Activated T-cell treated with anti-CD3 and anti-CD28 coated beads, Interleukin-2, amount 50 U/mL, for 72 hours (primary cell): ENCODE data around the gene FXYD5. TPM values are rescaled to one million over a fixed set of nuclear protein-coding genes. Genes with fewer than 3 reads are reported as not detected.

Source experiments
- ATAC-seq, 2 donors: fragments of 150-1000 bp; cut with Tn5 transposase; replicated peaks in 1 of 2; 2 replicates each; pipeline ENCODE4 v1.10.0; 2021; ENCODE audit warnings: moderate library complexity in 2 of 2, mild to moderate bottlenecking in 1 of 2
- DNase-seq, 2 donors: peaks; one replicate each; pipeline ENCODE4 v3.0.0; 2021 to 2022; ENCODE audit warnings: mixed read lengths in 1 of 2
- H3K27ac Mint-ChIP-seq: one replicate; pipeline ENCODE4 v1.8.0; 2022; ENCODE audit warnings: mild to moderate bottlenecking, moderate library complexity, mixed read lengths
- H3K27me3 Mint-ChIP-seq: one replicate; pipeline ENCODE4 v1.8.0; 2022; ENCODE audit warnings: low read depth, mixed read lengths
- H3K36me3 Mint-ChIP-seq, 2 donors: one replicate each; pipeline ENCODE4 v1.8.0; 2022; ENCODE audit warnings: mixed read lengths in 2 of 2, mild to moderate bottlenecking in 1 of 2; ENCODE audit not compliant: insufficient read depth in 2 of 2
- H3K4me1 Mint-ChIP-seq: one replicate; pipeline ENCODE4 v1.8.0; 2022; ENCODE audit warnings: low read depth, mixed read lengths
- H3K4me3 Mint-ChIP-seq, 2 donors: one replicate each; pipeline ENCODE4 v1.8.0; 2022; ENCODE audit warnings: mild to moderate bottlenecking in 2 of 2, mixed read lengths in 2 of 2, moderate library complexity in 2 of 2
- H3K9me3 Mint-ChIP-seq, 2 donors: one replicate each; pipeline ENCODE4 v1.8.0; 2022; ENCODE audit warnings: mixed read lengths in 2 of 2
- total RNA-seq, 2 donors: library from RNA; stranded (reverse); gene quantifications; one replicate each; pipeline ENCODE4 v1.2.3, GENCODE V29; 2022

FXYD5 gene
- total RNA-seq, 2 donors from 2014 or later, result 331 to 342 TPM

GRCh38 chr19:35202722-35203688, 48.5 kb downstream of the FXYD5 start:
- no peaks in the 10 kb centered on the region for H3K9me3 Mint-ChIP-seq
- DNase-seq, result no peak
- peak overlapping the region; percentile 43 for H3K27ac Mint-ChIP-seq
- H3K4me3 Mint-ChIP-seq, result no peak overlapping the region
- no peaks in the 10 kb centered on the region for H3K27me3 Mint-ChIP-seq
- H3K36me3 Mint-ChIP-seq, result peaks cover 0 to 1% of the 10 kb centered on the region in 2 donors
- H3K4me1 Mint-ChIP-seq, result peaks cover 81% of the 10 kb centered on the region
- no peak for ATAC-seq

- DNase-seq (peak in 1 of 2 donors; percentile 23), ATAC-seq (peak; percentile 43)
- Mint-ChIP-seq H3K4me1 (peaks cover 81% of the 10 kb centered on the region), H3K36me3 (peaks cover 0 to 2% of the 10 kb centered on the region in 2 donors), H3K27ac (peak overlapping the region; percentile 90), H3K4me3 (peak overlapping the region; percentile 66), H3K9me3 (no peaks in the 10 kb centered on the region), H3K27me3 (no peaks in the 10 kb centered on the region)
Observed at GRCh38 chr19:35204799-35205732, 50.5 kb downstream of the FXYD5 start.

GRCh38 chr19:35205733-35206323, 51.3 kb downstream of the FXYD5 start:
- DNase-seq (no peak), ATAC-seq (no peak)
- H3K36me3 Mint-ChIP-seq, result peaks cover 0 to 2% of the 10 kb centered on the region in 2 donors
- H3K27me3 Mint-ChIP-seq, result no peaks in the 10 kb centered on the region
- peak overlapping the region; percentile 66 for H3K4me3 Mint-ChIP-seq
- peaks cover 85% of the 10 kb centered on the region for H3K4me1 Mint-ChIP-seq
- H3K9me3 Mint-ChIP-seq, result no peaks in the 10 kb centered on the region
- peak overlapping the region; percentile 90 for H3K27ac Mint-ChIP-seq

- peak; percentile 50 to 53 for ATAC-seq
- peak; percentile 36 to 41 for DNase-seq
Observed at GRCh38 chr19:35206379-35206778, 51.8 kb downstream of the FXYD5 start.

GRCh38 chr19:35206855-35207254, 52.3 kb downstream of the FXYD5 start:
- Mint-ChIP-seq H3K9me3 (no peaks in the 10 kb centered on the region), H3K4me3 (peak overlapping the region; percentile 66), H3K36me3 (peaks cover 0 to 2% of the 10 kb centered on the region in 2 donors), H3K4me1 (peaks cover 86% of the 10 kb centered on the region), H3K27ac (peak overlapping the region; percentile 90), H3K27me3 (no peaks in the 10 kb centered on the region)
- DNase-seq (no peak), ATAC-seq (no peak)

More at GRCh38 chr19:35206379-35206778, 51.8 kb downstream of the FXYD5 start:
- Mint-ChIP-seq H3K27me3 (no peaks in the 10 kb centered on the region), H3K9me3 (no peaks in the 10 kb centered on the region), H3K4me1 (peaks cover 86% of the 10 kb centered on the region), H3K4me3 (peak overlapping the region; percentile 66), H3K36me3 (peaks cover 0 to 2% of the 10 kb centered on the region in 2 donors), H3K27ac (peak overlapping the region; percentile 90)

GRCh38 chr19:35207391-35207871, 52.9 kb downstream of the FXYD5 start:
- no peak overlapping the region for H3K27ac Mint-ChIP-seq
- H3K4me3 Mint-ChIP-seq, result peak overlapping the region; percentile 31 to 66
- peaks cover 0 to 5% of the 10 kb centered on the region in 2 donors for H3K36me3 Mint-ChIP-seq
- no peaks in the 10 kb centered on the region for H3K9me3 Mint-ChIP-seq
- no peaks in the 10 kb centered on the region for H3K27me3 Mint-ChIP-seq
- no peak for DNase-seq
- ATAC-seq, result no peak
- peaks cover 86% of the 10 kb centered on the region for H3K4me1 Mint-ChIP-seq

GRCh38 chr19:35208121-35208520, 53.6 kb downstream of the FXYD5 start:
- Mint-ChIP-seq H3K27me3 (no peaks in the 10 kb centered on the region), H3K4me1 (peaks cover 86% of the 10 kb centered on the region), H3K36me3 (peaks cover 0 to 5% of the 10 kb centered on the region in 2 donors), H3K9me3 (no peaks in the 10 kb centered on the region), H3K27ac (peak overlapping the region; percentile 22), H3K4me3 (peak overlapping the region in 1 of 2 donors; percentile 31)
- DNase-seq, result no peak
- no peak for ATAC-seq

- no peak for DNase-seq
- ATAC-seq, result no peak
- no peaks in the 10 kb centered on the region for H3K27me3 Mint-ChIP-seq
- H3K9me3 Mint-ChIP-seq, result no peaks in the 10 kb centered on the region
- H3K36me3 Mint-ChIP-seq, result peaks cover 0 to 5% of the 10 kb centered on the region in 2 donors
- peak overlapping the region; percentile 35 for H3K27ac Mint-ChIP-seq
- peaks cover 86% of the 10 kb centered on the region for H3K4me1 Mint-ChIP-seq
- H3K4me3 Mint-ChIP-seq, result no peak overlapping the region
Observed at GRCh38 chr19:35209646-35210045, 55.1 kb downstream of the FXYD5 start.

- Mint-ChIP-seq H3K4me3 (peak overlapping the region; percentile 78 to 89), H3K4me1 (peaks cover 86% of the 10 kb centered on the region), H3K27ac (peak overlapping the region; percentile 94), H3K9me3 (no peaks in the 10 kb centered on the region), H3K36me3 (peaks cover 3 to 5% of the 10 kb centered on the region in 2 donors), H3K27me3 (no peaks in the 10 kb centered on the region)
- DNase-seq, result peak; percentile 58 to 73
- peak; percentile 14 to 17 for ATAC-seq
Observed at GRCh38 chr19:35211545-35212230, 57.2 kb downstream of the FXYD5 start.

- Mint-ChIP-seq H3K36me3 (peaks cover 3 to 6% of the 10 kb centered on the region in 2 donors), H3K9me3 (peaks cover 2% of the 10 kb centered on the region in 2 donors), H3K4me1 (peaks cover 85% of the 10 kb centered on the region), H3K27ac (peak overlapping the region; percentile 94), H3K4me3 (peak overlapping the region; percentile 78 to 89), H3K27me3 (no peaks in the 10 kb centered on the region)
- DNase-seq, result no peak
- no peak for ATAC-seq
Observed at GRCh38 chr19:35212241-35212640, 57.7 kb downstream of the FXYD5 start.

- peak overlapping the region; percentile 62 to 78 for H3K4me3 Mint-ChIP-seq
- ATAC-seq (peak; percentile 82 to 86), DNase-seq (peak; percentile 86 to 88)
- peaks cover 2 to 4% of the 10 kb centered on the region in 2 donors for H3K9me3 Mint-ChIP-seq
- peaks cover 7 to 9% of the 10 kb centered on the region in 2 donors for H3K36me3 Mint-ChIP-seq
- no peaks in the 10 kb centered on the region for H3K27me3 Mint-ChIP-seq
- H3K4me1 Mint-ChIP-seq, result peaks cover 74% of the 10 kb centered on the region
- peak overlapping the region; percentile 91 for H3K27ac Mint-ChIP-seq
Observed at GRCh38 chr19:35213663-35214632, 59.4 kb downstream of the FXYD5 start.
